T-helper 9 cell (primary cell): ENCODE measurements around the gene NBPF14.
"Not testable (repeated sequence)": the region's sequence is repeated elsewhere in the genome, so short reads cannot be mapped to it uniquely, and the experiment has no call there.

Experiments used
- DNase-seq: peaks from one replicate; pipeline ENCODE4 v3.0.0-alpha.2; 2020
- total RNA-seq, 2 donors: gene quantifications; one replicate each; lab custom pipeline; 2026; lab: John Stamatoyannopoulos, UW

NBPF14 gene, protein sequence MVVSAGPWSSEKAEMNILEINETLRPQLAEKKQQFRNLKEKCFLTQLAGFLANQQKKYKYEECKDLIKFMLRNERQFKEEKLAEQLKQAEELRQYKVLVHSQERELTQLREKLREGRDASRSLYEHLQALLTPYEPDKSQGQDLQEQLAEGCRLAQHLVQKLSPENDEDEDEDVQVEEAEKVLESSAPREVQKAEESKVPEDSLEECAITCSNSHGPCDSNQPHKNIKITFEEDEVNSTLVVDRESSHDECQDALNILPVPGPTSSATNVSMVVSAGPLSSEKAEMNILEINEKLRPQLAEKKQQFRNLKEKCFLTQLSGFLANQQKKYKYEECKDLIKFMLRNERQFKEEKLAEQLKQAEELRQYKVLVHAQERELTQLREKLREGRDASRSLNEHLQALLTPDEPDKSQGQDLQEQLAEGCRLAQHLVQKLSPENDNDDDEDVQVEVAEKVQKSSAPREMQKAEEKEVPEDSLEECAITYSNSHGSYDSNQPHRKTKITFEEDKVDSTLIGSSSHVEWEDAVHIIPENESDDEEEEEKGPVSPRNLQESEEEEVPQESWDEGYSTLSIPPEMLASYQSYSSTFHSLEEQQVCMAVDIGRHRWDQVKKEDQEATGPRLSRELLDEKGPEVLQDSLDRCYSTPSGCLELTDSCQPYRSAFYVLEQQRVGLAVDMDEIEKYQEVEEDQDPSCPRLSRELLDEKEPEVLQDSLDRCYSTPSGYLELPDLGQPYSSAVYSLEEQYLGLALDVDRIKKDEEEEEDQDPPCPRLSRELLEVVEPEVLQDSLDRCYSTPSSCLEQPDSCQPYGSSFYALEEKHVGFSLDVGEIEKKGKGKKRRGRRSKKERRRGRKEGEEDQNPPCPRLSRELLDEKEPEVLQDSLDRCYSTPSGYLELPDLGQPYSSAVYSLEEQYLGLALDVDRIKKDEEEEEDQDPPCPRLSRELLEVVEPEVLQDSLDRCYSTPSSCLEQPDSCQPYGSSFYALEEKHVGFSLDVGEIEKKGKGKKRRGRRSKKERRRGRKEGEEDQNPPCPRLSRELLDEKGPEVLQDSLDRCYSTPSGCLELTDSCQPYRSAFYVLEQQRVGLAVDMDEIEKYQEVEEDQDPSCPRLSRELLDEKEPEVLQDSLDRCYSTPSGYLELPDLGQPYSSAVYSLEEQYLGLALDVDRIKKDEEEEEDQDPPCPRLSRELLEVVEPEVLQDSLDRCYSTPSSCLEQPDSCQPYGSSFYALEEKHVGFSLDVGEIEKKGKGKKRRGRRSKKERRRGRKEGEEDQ (N-terminal part only)
- total RNA-seq: 5.6 to 13.2 reads per million in 2 donors

DNA sequence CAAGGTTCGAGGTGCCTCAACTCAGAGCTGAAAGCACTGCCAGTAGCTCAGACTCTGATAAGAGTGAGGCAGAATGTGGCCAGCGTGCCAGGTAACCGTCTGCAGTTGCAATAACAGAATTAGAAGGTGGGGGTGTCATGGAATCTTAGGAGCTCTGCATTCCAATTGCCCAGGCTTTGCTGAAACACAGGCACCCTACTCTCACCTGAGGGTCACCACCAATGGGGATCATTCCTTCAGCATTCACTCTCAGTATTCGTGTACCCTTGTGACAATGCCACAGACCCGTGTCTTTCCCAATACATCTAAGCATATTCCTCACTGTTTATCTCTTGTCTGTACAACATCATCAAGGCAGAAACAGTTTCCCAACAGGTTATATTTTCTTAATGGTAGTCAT lies at the start of gene NBPF14:
NBPF14 (minus strand) TSS at position 101 of the 400 bp plus-strand sequence. CDS start 294 bp downstream, outside the sequence.
- not testable (repeated sequence) for DNase-seq

DNA sequence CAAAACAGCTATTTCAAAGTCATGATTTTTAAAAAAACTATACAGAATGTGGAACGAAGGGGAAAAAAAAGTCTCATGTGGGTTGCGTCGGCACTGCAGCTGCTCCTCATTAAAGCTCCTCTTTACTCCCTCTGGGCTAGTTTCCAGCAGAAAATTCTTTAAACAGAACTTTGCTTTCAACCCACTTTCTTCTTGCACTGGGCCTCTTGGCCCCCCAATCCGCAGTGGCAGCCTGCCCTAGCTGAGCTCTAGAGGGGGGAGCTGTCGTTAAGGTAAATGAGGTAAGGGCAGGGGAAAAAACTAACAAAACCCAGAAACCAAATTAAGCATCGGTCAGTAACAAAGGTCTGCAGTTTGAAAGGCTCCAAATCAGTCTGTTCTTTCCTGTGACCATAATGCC lies 29.6 kb upstream of the NBPF14 start:
- not testable (repeated sequence) for DNase-seq

DNA sequence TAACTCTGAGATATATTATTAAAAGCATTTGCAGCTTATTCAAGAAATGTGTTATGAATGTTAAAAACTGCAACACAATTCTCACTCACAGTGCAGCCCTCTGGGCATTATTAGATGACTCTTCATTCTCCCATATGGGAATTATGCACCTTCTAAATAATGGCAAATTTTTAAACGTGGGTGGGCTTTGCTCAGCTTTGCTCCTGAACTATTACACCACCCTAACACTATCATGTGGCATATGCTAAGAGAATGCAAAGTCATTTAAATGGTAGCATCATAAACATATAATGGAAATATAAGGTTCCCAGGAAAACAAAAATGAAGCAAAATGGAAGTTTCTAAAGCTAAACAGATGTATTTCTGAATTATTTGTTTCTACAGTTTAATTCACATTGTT lies 22.4 kb upstream of the NBPF14 start:
- DNase-seq: not testable (repeated sequence)

DNA sequence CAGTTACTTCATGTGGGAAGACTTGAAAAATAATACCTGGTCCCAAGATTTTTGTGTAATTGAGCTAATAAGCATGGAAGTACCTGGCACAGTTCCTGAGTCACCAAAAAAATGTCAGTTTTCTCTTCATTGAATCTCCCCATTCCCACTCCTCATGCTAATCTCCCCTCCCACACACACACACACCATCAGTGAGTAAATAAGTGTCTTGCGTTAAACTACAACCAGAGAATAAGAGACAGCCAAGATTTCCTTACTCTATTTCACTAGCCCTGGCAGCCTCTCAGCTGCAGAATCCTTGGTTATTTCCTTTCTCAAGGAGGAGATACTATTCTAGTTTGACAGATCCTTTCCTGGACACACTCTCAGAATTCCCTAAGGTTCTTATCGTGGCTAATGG lies 9.5 kb upstream of the NBPF14 start:
- not testable (repeated sequence) for DNase-seq

DNA sequence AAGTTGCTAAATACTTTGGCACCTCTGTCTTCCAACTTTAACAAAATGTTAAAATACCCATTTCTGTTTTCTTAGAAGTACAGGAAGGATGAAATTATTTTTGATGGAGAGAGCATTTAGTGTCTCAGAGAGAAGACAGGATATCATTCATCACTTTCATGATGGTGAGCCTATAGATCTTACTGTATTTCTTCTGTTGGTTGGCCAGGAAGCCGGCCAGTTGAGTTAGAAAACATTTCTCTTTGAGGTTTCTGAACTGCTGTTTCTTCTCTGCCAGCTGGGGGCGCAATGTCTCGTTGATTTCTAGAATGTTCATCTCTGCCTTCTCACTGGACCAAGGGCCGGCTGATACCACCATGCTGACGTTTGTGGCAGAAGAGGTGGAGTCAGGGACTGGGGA lies 451 bp downstream of the NBPF14 start:
- not testable (repeated sequence) for DNase-seq

DNA sequence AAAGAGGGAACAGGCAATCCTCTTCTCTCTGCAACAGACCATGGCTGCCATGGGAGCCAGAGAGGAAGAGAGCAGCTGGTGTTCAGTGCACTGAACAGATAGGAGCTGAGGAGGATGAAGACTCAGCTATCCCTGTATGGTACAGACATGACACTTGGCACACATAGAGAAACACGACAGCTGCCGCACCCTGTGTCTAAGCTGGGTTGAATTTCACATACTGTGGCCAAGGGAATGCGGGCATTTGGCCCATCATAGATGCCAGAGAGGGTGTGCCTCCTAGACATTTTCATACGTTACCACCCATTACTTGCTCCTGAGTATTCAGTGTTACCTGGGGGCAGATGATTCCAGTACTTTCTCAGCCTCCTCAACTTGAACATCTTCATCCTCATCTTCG lies 4.7 kb downstream of the NBPF14 start:
- not testable (repeated sequence) for DNase-seq

DNA sequence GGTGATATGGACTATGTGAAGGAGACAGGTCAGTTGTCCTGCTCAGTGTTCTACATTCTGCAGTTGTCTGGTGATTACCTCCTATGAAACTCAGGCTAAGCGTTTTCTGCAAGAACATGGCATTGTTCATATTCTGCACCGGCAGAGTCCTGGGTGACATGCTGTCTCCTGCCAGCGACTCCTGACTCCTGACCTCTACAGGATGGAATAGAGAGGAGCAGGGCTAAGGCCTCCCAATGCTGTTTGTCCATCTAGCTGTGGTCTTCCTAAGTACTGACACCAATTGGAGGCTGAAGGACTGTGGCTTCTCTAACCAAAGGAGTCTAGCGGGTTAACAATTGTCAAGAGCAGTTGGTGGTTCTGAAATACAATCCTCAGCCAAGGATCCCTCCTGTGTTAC lies 63.7 kb downstream of the NBPF14 start:
- DNase-seq: not testable (repeated sequence)

DNA sequence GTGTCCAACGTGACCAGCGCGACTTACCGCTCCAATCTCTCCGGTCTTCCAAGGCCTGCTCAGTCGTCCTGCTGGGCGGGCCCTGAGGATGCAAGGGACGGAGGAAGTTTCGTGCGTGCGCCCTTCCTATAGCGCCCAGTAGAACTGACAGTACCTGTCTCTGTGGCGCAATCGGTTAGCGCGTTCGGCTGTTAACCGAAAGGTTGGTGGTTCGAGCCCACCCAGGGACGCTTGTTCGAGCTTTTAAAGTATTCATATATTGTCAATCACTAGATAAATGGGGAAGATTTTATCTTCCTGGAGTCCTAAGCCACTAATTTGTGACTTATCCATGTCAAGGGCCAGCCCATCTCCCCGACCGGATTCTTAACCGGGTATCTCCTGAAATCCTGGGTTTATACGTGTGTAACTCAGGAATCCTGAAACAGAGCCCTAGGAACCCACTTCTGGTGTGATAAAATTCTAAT lies 66.7 kb downstream of the NBPF14 start:
- DNase-seq: peak; percentile 52

DNA sequence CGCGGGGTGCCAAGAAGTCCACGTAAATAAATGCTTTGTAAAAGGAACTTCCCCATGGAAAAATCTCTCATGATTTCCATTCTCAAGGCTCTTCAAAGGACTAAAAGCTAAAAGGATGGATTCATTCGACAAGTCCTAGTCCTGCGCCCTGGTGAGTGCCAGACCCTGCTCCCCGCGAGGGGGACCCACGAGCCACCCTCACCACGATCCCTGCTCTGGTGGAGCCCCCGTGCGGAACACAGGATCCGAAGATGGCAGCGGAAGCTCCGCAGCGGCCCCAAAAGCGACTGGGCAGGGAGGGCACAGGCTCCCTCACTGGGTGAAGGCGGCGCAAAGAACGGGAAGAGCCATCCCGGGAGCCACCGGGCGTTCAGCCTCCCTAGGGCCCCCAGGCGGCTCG lies 67.2 kb downstream of the NBPF14 start:
- DNase-seq: not testable (repeated sequence)

DNA sequence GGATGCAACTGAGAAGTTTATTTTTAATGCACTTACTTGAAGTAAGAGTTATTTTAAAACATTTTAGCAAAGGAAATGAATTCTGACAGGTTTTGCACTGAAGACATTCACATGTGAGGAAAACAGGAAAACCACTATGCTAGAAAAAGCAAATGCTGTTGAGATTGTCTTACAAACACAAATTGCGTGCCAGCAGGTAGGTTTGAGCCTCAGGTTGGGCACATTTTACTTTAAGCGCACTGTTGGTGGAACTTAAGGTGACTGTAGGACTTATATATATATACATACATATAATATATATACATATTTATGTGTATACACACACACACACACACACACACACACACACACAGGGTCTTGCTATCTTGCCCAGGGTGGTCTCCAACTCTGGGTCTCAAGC lies 69.2 kb downstream of the NBPF14 start:
- DNase-seq: not testable (repeated sequence)

DNA sequence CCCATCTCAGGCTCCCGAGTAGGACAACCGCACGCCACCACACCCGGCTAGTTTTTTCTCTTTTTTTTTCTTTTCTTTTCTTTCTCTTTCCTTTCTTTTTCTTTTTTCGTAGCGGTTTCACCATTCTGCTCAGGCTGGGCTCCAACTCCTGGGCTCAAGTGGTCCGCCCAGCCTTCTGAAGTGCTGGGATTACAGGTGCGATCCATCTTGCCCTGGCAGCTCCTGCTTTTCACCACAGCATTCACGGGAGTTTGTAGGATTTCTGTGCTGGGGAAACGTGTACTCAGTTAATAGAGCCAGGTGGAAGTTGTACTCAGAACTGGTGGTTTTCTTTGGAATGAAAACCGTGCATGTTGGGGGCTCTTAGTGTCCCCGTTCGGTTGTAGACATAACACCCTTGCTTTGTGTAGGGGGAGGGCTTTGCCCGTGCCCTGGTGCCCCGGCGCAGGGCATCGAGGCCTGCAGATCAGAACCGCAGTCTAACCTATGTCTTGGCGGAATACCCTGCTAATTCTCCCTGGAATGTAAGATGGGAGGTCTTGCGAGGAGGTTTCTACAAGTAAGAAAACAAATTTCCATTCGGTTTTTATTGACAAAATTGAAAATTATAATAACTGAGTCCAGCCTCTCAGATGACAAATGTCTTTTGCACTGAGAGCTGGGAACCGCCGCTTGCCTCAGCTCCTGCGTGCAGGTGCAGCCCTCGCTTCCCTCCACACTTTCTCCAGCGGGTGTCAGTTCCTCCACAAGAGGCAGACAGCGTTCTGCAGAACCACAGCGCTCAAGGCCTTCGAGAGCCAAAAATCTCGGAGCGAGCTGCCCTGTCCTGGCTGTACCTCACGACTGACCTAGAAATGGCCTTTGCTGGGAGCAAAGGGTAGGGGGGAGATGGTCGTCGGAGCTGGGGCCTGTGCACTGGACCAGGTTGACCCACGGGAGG lies 72.3 kb downstream of the NBPF14 start:
- DNase-seq: not testable (repeated sequence)

DNA sequence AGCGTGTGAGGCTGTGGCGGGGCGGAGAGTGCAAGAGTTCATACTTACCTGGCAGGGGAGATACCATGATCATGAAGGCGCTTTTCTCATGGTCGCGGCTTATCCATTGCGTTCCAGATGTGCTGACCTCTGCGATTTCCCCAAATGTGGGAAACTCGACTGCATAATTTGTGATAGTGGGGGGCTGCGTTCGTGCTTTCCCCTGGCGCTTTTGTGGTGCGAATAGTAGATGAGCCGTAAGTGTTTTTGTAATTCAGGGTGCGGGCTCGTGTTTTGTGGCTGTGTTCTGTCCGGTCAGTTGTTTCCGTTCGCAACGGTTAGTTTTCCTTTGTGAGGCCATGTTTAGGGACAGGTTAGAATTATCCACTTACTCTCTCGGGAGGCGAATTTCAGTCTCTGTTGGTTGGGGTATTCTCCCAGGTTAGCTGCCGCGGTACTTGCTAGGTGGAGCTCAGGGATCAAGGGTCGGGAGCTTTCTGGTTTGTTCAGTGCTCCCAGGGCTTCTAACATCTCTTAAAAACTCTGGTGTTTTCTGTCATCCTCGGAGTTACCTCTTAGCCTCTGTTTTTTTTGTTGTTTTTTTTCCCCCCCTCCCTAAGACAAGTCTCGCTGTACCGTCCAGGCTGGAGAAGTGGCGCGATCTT lies 73.1 kb downstream of the NBPF14 start:
- peak; percentile 76 for DNase-seq

DNA sequence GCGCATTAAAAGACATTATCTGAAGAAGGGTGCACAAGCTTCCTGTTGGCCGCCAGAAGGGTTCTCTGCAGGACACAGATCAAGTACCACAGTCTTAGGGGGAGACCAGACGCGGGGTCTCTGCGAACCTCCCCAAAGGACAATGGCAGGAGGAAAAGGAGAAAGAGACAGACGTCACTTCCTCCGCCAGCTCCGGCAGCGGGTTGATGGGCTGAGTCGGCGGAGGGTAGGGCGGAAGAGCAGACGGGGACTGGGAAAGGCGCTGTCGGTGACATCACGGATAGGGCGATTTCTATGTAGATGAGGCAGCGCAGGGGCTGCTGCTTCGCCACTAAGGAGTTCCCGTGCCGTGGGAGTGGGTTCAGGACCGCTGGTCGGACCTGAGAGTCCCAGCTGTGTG lies 73.7 kb downstream of the NBPF14 start:
- peak; percentile 70 for DNase-seq

DNA sequence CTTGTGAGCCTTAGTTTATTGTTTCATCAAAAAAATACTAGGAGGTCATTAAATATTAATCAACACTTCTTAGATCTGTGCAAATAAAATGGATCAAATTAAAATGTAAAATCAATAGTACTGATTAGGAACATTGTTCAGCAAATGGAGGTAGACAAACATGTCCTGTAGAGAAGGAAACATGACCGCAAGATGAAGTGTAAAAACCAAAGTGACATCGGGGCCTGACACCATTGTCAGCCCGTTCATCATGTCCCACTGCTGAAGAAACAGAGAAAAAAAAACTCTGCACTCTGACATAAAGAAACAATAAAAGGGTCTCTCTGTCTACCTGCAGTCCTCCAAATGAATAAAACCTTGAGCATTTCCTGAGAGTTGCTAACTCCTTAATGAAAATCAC lies 81.5 kb downstream of the NBPF14 start:
- DNase-seq: not testable (repeated sequence)

DNA sequence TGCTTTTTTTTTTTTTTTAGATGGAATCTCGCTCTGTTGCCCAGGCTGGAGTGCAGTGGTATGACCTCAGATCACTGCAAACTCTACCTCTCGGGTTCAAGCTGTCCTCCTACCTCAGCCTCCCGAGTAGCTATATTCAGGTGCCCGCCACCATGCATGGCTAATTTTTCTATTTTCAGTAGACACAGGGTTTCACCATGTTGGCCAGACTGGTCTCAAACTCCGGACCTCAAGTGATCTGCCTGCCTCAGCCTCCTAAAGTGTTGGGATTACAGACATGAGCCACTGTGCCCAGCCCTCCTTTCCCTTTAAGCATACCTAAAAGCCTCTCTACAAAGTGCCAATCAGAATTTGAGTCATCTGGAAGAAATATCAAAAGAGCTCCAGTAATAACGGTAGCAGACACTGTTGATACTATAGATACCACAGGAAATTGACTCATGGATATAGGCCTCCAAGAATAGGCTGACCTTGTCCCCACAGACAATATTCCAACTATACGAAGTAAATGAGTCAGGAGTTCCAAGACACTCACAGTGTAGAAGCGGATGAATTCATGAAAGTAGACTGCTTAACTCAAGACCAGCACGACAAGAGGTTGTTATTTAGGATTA lies 83.1 kb downstream of the NBPF14 start:
- DNase-seq: not testable (repeated sequence)

DNA sequence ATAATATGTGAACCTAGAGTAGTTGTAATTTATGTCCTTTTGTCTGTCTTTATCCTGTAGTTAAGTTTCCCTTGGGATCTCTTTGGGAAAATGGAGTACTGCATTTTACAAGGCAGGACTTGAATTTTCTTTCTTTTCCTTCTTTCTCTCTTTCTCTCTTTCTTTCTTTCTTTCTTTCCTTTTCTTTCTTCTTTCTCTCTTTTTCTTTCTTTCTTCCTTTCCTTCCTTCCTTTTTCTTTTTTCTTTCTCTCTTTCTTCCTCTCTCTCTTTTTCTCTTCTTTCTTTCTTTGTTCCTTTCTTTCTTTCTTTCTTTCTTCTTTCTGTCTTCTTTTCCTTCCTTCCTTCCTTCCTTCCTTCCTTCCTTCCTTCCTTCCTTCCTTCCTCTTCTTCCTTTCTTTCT lies 101.9 kb downstream of the NBPF14 start:
- not testable (repeated sequence) for DNase-seq

DNA sequence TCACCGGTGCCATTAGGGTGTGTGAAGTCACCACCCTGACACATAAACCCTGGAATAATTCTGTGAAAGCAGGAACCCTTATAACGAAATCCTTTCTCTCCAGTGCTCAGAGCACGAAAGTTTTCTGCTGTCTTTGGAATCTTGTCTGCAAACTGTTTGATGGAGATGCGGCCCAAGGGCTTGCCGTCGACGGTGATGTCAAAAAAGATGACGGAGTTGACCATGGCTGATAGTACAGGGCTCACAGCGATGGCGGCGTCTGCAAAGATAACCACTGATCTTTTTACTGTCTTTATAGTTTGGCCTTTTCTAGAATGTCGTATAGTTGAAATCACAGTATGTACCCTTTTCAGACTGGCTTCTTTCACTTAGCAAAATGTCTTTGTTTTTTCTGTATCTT lies 112.8 kb downstream of the NBPF14 start, which contains the start of gene PPIAL4G:
PPIAL4G (minus strand) TSS at position 274 of the 400 bp plus-strand sequence; CDS start at position 224, 50 bp downstream.
- DNase-seq: not testable (repeated sequence)
